Stomach (tissue), 9 donors: Measurements from ENCODE around the gene ADM5. TPM values are rescaled to one million over a fixed set of nuclear protein-coding genes. Genes with fewer than 3 reads are reported as not detected.

ENCODE experiments used
- DNase-seq, 2 donors: peaks; one replicate each; pipeline versions ENCODE4 v3.0.0 to v3.0.0-alpha.2; 2013 to 2019
- H3K27ac ChIP-seq, 5 donors: fragments of 200-600 bp in 4 of 5; sonication (generic) in 4 of 5; one replicate each; pipeline ENCODE4 v1.5.1; 2013 to 2019; ENCODE audit warnings: mild to moderate bottlenecking in 1 of 5, moderate library complexity in 1 of 5
- H3K27me3 ChIP-seq, 3 donors: fragments of 200-600 bp; sonication (generic); one replicate each; pipeline ENCODE4 v1.5.1; 2017 to 2019; ENCODE audit warnings: mixed run types in 1 of 3
- H3K36me3 ChIP-seq, 4 donors: fragments of 200-600 bp; sonication (generic); 1 replicate in 3 of 4; 2 replicates in 1 of 4; pipeline ENCODE4 v1.5.1; 2016 to 2019
- H3K4me1 ChIP-seq, 4 donors: fragments of 200-600 bp; sonication (generic); one replicate each; pipeline ENCODE4 v1.5.1; 2016 to 2019
- H3K4me3 ChIP-seq, 4 donors: fragments of 200-600 bp; sonication (generic) in 3 of 4; one replicate each; pipeline ENCODE4 v1.5.1; 2016 to 2019; ENCODE audit warnings: mild to moderate bottlenecking in 1 of 4
- H3K9me3 ChIP-seq, 4 donors: fragments of 200-600 bp; sonication (generic); one replicate each; pipeline ENCODE4 v1.5.1; 2016 to 2019
- CTCF ChIP-seq, 7 experiments: fragments of 450-650 bp in 4 of 7; fragments of 200-600 bp in 3 of 7; sonication (generic) in 3 of 7; IDR thresholded peaks; one replicate each; pipeline ENCODE4 v1.5.1; 2016 to 2019; ENCODE audit warnings: antibody characterized with exemption in 7 of 7, control low read depth in 2 of 7, mild to moderate bottlenecking in 1 of 7
- EP300 ChIP-seq: sonication (generic); formaldehyde crosslinking; IDR thresholded peaks from one replicate; pipeline ENCODE4 v1.6.1; 2017; ENCODE audit warnings: antibody characterized with exemption
- POLR2A ChIP-seq, 4 donors: fragments of 450-650 bp; IDR thresholded peaks; one replicate each; pipeline ENCODE4 v1.6.1; 2016; ENCODE audit warnings: antibody characterized with exemption in 4 of 4, control low read depth in 2 of 4, mild to moderate bottlenecking in 1 of 4, moderate library complexity in 1 of 4
- POLR2AphosphoS5 ChIP-seq, 3 donors: sonication (generic); formaldehyde crosslinking; IDR thresholded peaks; one replicate each; pipeline ENCODE4 v1.6.1; 2016; ENCODE audit warnings: antibody characterized with exemption in 3 of 3
- WGBS, 5 donors: extraction: QIAGEN DNeasy Blood & Tissue Kit in 3 of 5; methylation state at CpG; one replicate each; pipeline versions ENCODE4 v1.1.5 to v1.1.7; 2013 to 2018; 5-methylcytosine and 5-hydroxymethylcytosine counted together
- intact Hi-C: fragments of 100-400 bp; cut with DNase I; formaldehyde crosslinking; loops from one replicate; pipeline ENCODE4 v1.15.1; 2023; ENCODE audit warnings: low total_unique reads
- polyA plus RNA-seq, 3 donors: library from polyadenylated mRNA; stranded (reverse); fragments of 200-250 nt; gene quantifications; one replicate each; pipeline ENCODE4 v1.2.3, GENCODE V29; 2013
- total RNA-seq, 5 donors: library from RNA; depleted of rRNA; stranded (reverse); fragments of >200 nt; gene quantifications; one replicate each; pipeline versions ENCODE4 v1.1.0 to v1.2.3, GENCODE V29; 2014 to 2016
- donor health status: healthy with polysubstance abuse.
- donor health status: Bipolar disorder and iron deficiency.
- donor health status: healthy.

ADM5 gene
- total and polyA plus RNA-seq, 8 donors = 0.61 to 2.5 (median 1.1) TPM; not detected in 3

GRCh38 chr19:49651029-49651819 lies 38.2 kb upstream of the ADM5 start:
- H3K9me3 ChIP-seq = no peaks in the 10 kb centered on the region
- H3K27ac ChIP-seq = no peak overlapping the region
- intact Hi-C loops = no loop called here
- DNase-seq = no peak
- peaks cover 76 to 100% (median 100%) of the 10 kb centered on the region in 4 donors for H3K36me3 ChIP-seq
- 94 to 97% (median 96%) methylated on average over 16 to 72 of the region's 72 CpGs for WGBS, 5 donors
- TF ChIP-seq POLR2AphosphoS5 (IDR thresholded peaks at IDR 0.05) (no peak), CTCF (IDR thresholded peaks at IDR 0.05) (no peak), POLR2A (IDR thresholded peaks at IDR 0.05) (no peak), EP300 (no peak)
- H3K27me3 ChIP-seq = no peaks in the 10 kb centered on the region
- peaks cover 0 to 11% (median 5%) of the 10 kb centered on the region in 4 donors for H3K4me1 ChIP-seq
- H3K4me3 ChIP-seq = no peak overlapping the region

GRCh38 chr19:49651820-49652550 lies 37.4 kb upstream of the ADM5 start:
- no peak overlapping the region for H3K27ac ChIP-seq
- H3K4me3 ChIP-seq = no peak overlapping the region
- H3K36me3 ChIP-seq = peaks cover 76 to 100% (median 100%) of the 10 kb centered on the region in 4 donors
- TF ChIP-seq CTCF (IDR thresholded peaks at IDR 0.05) (no peak), POLR2A (IDR thresholded peaks at IDR 0.05) (no peak), POLR2AphosphoS5 (IDR thresholded peaks at IDR 0.05) (no peak), EP300 (no peak)
- H3K9me3 ChIP-seq = no peaks in the 10 kb centered on the region
- intact Hi-C loops = no loop called here
- no peaks in the 10 kb centered on the region for H3K27me3 ChIP-seq
- no peak for DNase-seq
- H3K4me1 ChIP-seq = peaks cover 0 to 4% (median 2%) of the 10 kb centered on the region in 4 donors
- WGBS, 5 donors = 93 to 97% (median 96%) methylated on average over 63 to 109 of the region's 110 CpGs

GRCh38 chr19:49652551-49653465 lies 36.6 kb upstream of the ADM5 start:
- Histone ChIP-seq H3K36me3 (peaks cover 77 to 100% (median 100%) of the 10 kb centered on the region in 4 donors), H3K4me1 (no peaks in the 10 kb centered on the region), H3K4me3 (no peak overlapping the region), H3K27me3 (no peaks in the 10 kb centered on the region), H3K27ac (no peak overlapping the region), H3K9me3 (no peaks in the 10 kb centered on the region)
- DNase-seq = no peak
- intact Hi-C loops = no loop called here
- no peak for TF ChIP-seq POLR2A (IDR thresholded peaks at IDR 0.05)
- no peak for TF ChIP-seq POLR2AphosphoS5 (IDR thresholded peaks at IDR 0.05)
- no peak for TF ChIP-seq CTCF (IDR thresholded peaks at IDR 0.05)
- no peak for TF ChIP-seq EP300
- WGBS, 5 donors = 93 to 95% (median 95%) methylated on average over 51 to 58 of the region's 58 CpGs

GRCh38 chr19:49653466-49653806 lies 36.0 kb upstream of the ADM5 start:
- Histone ChIP-seq H3K9me3 (no peaks in the 10 kb centered on the region), H3K27ac (no peak overlapping the region), H3K4me1 (no peaks in the 10 kb centered on the region), H3K4me3 (no peak overlapping the region), H3K36me3 (peaks cover 83 to 100% (median 100%) of the 10 kb centered on the region in 4 donors), H3K27me3 (no peaks in the 10 kb centered on the region)
- DNase-seq = no peak
- intact Hi-C loops = no loop called here
- WGBS, 5 donors = 85 to 92% (median 89%) methylated on average over 13 of the region's 13 CpGs
- TF ChIP-seq EP300 = no peak
- TF ChIP-seq POLR2A (IDR thresholded peaks at IDR 0.05) = no peak
- TF ChIP-seq POLR2AphosphoS5 (IDR thresholded peaks at IDR 0.05) = no peak
- TF ChIP-seq CTCF (IDR thresholded peaks at IDR 0.05) = no peak
